NCI-H2171 (cell line): ENCODE data around the gene PLEKHA5.
"Not testable (repeated sequence)": the region's sequence is repeated elsewhere in the genome, so short reads cannot be mapped to it uniquely, and the experiment has no call there.

ENCODE experiments used
- DNase-seq: peaks from one replicate; lab custom pipeline; 2025; lab: John Stamatoyannopoulos, UW

Gene PLEKHA5

DNA sequence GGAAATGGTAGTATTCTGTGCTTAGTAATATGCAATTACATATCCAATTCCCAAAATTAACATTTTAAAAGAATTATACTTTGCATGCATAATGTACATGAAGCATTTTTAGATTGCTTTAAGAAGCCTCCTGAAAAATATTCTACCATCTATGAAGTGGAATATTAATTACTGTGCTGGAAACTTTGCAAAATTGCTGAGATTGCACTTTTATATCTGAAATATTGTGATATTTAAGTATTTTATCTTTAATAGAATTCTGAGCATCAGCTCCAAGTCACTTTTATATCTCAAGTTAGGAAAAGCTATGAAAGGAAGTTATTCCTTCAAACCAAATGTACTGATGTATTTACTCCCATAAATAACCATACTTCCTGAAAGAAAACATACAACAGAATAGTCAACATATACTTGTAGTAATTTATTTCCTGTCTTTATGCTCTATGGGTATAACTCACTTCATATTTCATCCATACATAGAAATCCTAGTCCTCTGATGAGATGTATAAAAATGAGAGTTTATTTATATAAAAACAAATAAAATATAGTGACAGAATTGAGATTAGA lies 152.7 kb downstream of the PLEKHA5 start:
- no peak for DNase-seq

- DNase-seq: no peak
Observed at GRCh38 chr12:19284658-19285057, 155.1 kb downstream of the PLEKHA5 start.

DNA sequence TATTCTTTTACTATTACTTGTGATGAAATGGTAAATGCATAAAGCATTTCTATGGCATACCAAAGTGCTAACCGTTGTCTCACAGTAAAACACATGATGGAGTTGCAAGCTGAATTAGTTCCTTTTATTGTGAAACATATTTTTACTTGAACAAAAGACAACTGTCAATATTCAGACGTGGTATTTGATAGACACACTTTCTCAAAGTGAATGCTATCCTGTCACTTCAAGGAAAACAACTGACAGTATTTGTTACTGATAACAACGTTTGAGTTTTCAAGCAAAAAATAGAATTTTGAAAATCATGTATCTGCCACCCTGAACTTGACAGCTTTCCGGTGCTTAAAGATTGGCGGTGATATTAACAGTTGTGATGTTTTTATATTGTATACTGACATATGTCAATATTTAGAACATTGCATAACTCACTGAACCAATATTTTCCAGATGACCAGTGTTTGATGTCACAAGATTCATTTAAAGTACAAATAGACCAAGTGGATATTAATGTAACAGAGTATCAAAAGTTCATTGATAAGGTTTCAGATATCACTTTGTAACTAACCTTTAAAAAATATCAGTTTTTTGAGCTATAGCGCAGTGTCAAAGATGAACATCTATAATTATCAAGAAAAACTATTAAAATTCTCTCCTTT lies 156.4 kb downstream of the PLEKHA5 start:
- DNase-seq: no peak

DNA sequence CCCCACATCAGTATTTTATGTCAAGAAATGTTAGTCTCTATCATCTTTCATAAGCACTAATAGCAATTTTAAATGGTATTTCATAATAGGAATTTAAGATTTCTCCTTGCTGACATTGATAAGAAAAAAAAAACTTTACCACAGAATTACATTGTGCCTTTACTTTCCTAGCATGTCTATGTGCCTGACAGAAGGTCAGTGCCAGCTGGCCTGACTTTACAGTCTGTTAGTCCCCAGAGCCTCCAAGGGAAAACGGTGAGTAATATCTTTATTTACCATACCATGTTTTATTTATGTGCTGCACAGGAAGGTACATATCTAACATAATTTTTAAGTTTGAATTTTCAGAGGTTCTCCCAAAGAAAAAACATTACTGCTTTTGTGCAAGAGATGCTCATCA lies 157.8 kb downstream of the PLEKHA5 start:
- DNase-seq: no peak

DNA sequence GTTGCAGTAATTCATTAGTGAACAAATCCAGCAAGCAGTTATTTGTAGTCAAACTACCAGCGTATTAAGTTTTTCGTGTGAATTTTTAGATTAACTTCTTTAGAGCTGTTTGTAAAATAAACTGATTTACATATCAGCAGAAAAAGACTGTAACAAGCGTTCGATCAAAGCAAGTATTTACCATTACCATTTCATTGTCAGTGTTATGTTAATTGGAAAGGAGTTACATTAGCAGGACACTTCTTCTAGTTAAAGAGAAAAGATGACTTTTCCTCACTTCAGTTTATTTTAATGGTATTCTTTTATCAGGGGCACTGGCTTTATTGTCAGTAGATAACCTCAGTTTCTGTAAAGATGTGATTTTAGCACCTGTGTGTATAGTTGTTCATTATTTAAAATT lies 158.6 kb downstream of the PLEKHA5 start:
- no peak for DNase-seq

- DNase-seq: peak; percentile 9
Observed at GRCh38 chr12:19288603-19289244, 159.2 kb downstream of the PLEKHA5 start.

DNA sequence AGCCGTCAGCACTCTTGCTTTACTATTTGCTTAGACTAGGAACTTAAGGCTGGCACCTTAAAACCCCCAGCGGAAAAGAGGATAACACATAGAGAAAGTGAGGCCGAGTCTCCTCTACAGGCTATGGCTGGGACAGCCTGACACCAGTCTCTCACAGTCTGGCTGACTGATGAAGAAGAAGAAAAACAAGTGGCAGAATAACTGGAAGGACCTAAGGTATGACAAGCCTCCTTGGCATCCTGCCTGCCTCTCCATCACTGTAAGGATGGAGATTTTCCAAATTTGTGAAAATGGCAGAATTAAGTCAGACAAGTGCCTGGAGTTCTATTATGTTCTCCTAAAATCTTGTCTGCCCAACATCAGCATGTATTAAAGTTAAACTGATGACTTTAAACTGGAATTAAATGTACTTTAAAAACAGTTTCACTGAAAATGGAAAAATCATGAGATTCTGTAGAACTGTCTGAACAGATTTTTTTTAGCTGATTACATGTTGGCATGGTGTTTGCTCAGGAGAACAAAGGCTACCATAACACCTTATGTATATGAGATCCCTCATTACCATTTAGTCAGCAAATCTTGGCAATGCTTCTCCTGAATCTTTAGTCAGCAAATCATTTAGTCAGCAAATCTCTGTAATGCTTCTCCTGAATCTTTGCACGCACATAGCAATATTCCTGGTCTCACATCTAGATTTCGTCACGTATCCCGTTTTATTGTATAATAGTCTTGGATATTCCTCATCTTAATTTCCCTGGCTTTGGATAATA lies 169.5 kb downstream of the PLEKHA5 start:
- DNase-seq: no peak

DNA sequence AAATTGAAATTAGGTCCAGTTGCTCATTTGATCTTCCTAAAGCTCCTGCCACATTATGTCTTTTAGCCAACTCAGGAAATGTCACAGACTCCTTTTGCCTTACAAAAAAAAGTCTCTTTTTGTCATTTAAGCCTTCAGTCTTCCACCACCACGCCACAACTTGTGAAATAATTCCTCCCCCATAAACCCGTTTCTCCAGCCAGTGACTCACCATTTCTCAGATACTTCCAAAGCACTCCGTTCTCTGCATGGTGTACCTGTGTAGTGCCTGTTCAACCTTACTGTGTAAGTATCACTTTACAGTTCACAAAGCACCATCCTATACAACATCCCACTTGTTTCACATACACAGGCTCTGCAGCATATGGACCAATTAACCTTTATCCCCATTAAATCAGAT lies 170.2 kb downstream of the PLEKHA5 start:
- peak; percentile 3 for DNase-seq

GRCh38 chr12:19301223-19301622 lies 171.7 kb downstream of the PLEKHA5 start:
- DNase-seq: no peak

- no peak for DNase-seq
Observed at GRCh38 chr12:19301688-19302087, 172.2 kb downstream of the PLEKHA5 start.

GRCh38 chr12:19302100-19302640 lies 172.6 kb downstream of the PLEKHA5 start:
- DNase-seq: no peak

DNA sequence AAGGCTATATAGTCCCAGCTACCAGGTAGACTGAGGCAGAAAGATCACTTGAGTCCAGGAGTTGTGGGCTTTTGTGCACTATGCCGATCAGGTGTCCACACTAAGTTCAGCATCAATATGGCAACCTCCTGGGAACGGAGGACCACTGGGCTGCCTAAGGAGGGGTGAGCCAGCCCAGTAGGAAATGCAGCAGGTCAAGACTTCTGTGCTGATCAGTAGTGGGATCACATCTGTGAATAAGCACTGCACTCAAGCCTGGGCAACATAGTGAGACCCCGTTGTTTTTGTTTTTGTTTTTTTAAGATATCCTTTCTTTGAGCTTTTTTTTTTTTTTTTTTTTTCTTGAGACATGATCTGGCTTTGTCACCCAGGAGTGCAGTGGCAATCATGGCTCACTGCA lies 174.0 kb downstream of the PLEKHA5 start:
- no peak for DNase-seq

- DNase-seq: no peak
Observed at GRCh38 chr12:19304149-19304750, 174.7 kb downstream of the PLEKHA5 start.

DNA sequence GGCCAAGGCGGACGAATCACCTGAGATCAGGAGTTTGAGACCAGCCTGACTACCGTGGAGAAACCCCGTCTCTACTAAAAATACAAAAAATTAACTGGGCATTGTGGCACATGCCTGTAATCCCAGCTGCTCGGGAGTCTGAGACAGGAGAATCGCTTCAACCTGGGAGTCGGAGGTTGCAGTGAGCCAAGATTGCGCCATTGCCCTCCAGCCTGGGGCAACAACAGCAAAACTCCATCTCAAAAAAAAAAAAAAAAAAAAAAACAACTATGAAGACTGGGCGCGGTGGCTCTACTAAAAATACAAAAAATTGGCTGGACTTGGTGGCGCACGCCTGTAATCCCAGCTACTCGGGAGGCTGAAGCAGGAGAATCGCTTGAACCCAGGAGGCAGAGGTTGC lies 176.1 kb downstream of the PLEKHA5 start:
- DNase-seq: not testable (repeated sequence)

GRCh38 chr12:19306366-19306765 lies 176.8 kb downstream of the PLEKHA5 start:
- DNase-seq: no peak

- no peak for DNase-seq
Observed at GRCh38 chr12:19307451-19307850, 177.9 kb downstream of the PLEKHA5 start.

GRCh38 chr12:19311165-19311564 lies 181.6 kb downstream of the PLEKHA5 start:
- DNase-seq: no peak

DNA sequence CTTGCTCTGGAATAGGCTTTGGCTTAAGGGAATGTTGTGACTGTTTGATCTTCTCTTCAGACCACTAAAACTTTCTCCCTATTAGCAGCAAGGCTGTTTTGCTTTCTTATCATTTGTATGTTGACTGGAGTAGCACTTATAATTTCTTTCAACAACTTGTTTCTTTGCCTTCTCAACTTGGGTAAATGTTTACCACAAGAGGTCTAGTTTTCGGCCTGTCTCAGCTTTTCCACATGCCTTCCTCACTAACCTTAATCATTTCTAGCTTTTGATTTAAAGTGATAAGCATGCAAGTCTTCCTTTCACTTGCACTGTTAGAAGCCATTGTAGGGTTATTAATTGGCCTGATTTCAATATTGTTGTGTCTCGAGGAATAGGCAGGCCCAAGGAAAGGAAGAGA lies 183.1 kb downstream of the PLEKHA5 start:
- no peak for DNase-seq

- no peak for DNase-seq
Observed at GRCh38 chr12:19316425-19316824, 186.9 kb downstream of the PLEKHA5 start.

DNA sequence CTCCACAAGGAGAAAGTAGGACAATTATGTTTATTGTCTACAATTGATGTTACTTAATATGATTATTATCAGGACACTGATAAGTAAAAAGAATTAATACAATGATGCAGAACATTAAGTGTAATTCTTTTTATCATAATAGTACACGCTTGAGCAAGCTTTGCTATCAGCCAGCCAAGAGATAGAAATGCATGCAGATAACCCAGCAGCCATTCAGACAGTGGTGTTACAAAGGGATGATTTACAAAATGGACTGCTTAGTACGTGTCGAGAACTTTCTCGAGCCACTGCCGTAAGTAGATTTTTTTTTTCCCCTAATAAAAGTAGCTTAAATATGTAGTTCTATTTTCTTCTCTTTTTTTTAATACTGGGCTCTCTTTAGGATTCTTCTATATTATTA lies 192.8 kb downstream of the PLEKHA5 start:
- DNase-seq: no peak

- DNase-seq: no peak
Observed at GRCh38 chr12:19323805-19324204, 194.3 kb downstream of the PLEKHA5 start.

GRCh38 chr12:19326102-19326501 lies 196.6 kb downstream of the PLEKHA5 start:
- DNase-seq: no peak
